ENCODE measurements around the gene ANK3. TPM values are rescaled to one million over a fixed set of nuclear protein-coding genes. Genes with fewer than 3 reads are reported as not detected.
A peak's percentile ranks its signal among the peaks of the same experiment; 100 is the strongest.

The ANK3 gene
- total RNA-seq, 2 experiments from 2014 or later = 60.5 to 61.9 TPM

- DNase-seq (no peak), ATAC-seq (ENCODE audit: poor library complexity) (no peak)
- Histone ChIP-seq H3K27ac (ENCODE audit: low read depth in 1 of 2, low read length in 2 of 2) (no peak overlapping the region), H3K4me1 (ENCODE audit: insufficient read depth, low read length) (no peaks in the 10 kb centered on the region), H3K36me3 (ENCODE audit: insufficient read depth, low read length) (peaks cover 13% of the 10 kb centered on the region), H3K4me3 (ENCODE audit: low read length) (no peak overlapping the region), H3K9me3 (ENCODE audit: control insufficient read depth in 1 of 2, insufficient read depth in 1 of 2, low read length in 2 of 2) (no peaks in the 10 kb centered on the region), H3K27me3 (ENCODE audit: control insufficient read depth in 1 of 2, insufficient read depth in 2 of 2, low read length in 2 of 2) (no peaks in the 10 kb centered on the region)
- intact Hi-C loops (cut with DNase I, micrococcal nuclease) = no loop called here
- TF ChIP-seq, protein P1, sequence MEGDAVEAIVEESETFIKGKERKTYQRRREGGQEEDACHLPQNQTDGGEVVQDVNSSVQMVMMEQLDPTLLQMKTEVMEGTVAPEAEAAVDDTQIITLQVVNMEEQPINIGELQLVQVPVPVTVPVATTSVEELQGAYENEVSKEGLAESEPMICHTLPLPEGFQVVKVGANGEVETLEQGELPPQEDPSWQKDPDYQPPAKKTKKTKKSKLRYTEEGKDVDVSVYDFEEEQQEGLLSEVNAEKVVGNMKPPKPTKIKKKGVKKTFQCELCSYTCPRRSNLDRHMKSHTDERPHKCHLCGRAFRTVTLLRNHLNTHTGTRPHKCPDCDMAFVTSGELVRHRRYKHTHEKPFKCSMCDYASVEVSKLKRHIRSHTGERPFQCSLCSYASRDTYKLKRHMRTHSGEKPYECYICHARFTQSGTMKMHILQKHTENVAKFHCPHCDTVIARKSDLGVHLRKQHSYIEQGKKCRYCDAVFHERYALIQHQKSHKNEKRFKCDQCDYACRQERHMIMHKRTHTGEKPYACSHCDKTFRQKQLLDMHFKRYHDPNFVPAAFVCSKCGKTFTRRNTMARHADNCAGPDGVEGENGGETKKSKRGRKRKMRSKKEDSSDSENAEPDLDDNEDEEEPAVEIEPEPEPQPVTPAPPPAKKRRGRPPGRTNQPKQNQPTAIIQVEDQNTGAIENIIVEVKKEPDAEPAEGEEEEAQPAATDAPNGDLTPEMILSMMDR (IDR thresholded peaks at IDR 0.05) = no peak
- Mint-ChIP-seq H3K27me3 (no peaks in the 10 kb centered on the region), H3K27ac (no peak overlapping the region), H3K36me3 (ENCODE audit: low read depth) (peaks cover 86% of the 10 kb centered on the region), H3K4me3 (no peak overlapping the region), H3K4me1 (ENCODE audit: low read depth) (no peaks in the 10 kb centered on the region), H3K9me3 (no peaks in the 10 kb centered on the region)
- ChIA-PET CTCF (no interaction called here), POLR2A (no interaction called here)
These were observed 203.2 kb downstream of the ANK3 start for GRCh38 chr10:60186315-60187071.

GRCh38 chr10:60185421-60185820 is 204.3 kb downstream of the ANK3 start:
- DNase-seq (no peak), ATAC-seq (ENCODE audit: poor library complexity) (no peak)
- H3K27ac ChIP-seq (ENCODE audit: low read depth in 1 of 2, low read length in 2 of 2) = no peak overlapping the region
- Mint-ChIP-seq H3K27me3 (no peaks in the 10 kb centered on the region), H3K9me3 (no peaks in the 10 kb centered on the region), H3K4me1 (ENCODE audit: low read depth) (no peaks in the 10 kb centered on the region), H3K36me3 (ENCODE audit: low read depth) (peaks cover 85% of the 10 kb centered on the region), H3K4me3 (no peak overlapping the region), H3K27ac (peak overlapping the region; percentile 7)
- no peaks in the 10 kb centered on the region for H3K27me3 ChIP-seq (ENCODE audit: control insufficient read depth in 1 of 2, insufficient read depth in 2 of 2, low read length in 2 of 2)
- POLR2A ChIA-PET = no interaction called here
- no peak overlapping the region for H3K4me3 ChIP-seq (ENCODE audit: low read length)
- H3K9me3 ChIP-seq (ENCODE audit: control insufficient read depth in 1 of 2, insufficient read depth in 1 of 2, low read length in 2 of 2) = no peaks in the 10 kb centered on the region
- TF ChIP-seq, protein P1 (IDR thresholded peaks at IDR 0.05) = no peak
- intact Hi-C loops (cut with DNase I, micrococcal nuclease) = no loop called here
- CTCF ChIA-PET = no interaction called here
- no peaks in the 10 kb centered on the region for H3K4me1 ChIP-seq (ENCODE audit: insufficient read depth, low read length)
- peaks cover 16% of the 10 kb centered on the region for H3K36me3 ChIP-seq (ENCODE audit: insufficient read depth, low read length)

GRCh38 chr10:60182691-60183090 is 207.0 kb downstream of the ANK3 start:
- Mint-ChIP-seq H3K36me3 (ENCODE audit: low read depth) (peaks cover 86% of the 10 kb centered on the region), H3K4me3 (no peak overlapping the region), H3K27me3 (no peaks in the 10 kb centered on the region), H3K27ac (no peak overlapping the region), H3K4me1 (ENCODE audit: low read depth) (no peaks in the 10 kb centered on the region), H3K9me3 (no peaks in the 10 kb centered on the region)
- Histone ChIP-seq H3K9me3 (ENCODE audit: control insufficient read depth in 1 of 2, insufficient read depth in 1 of 2, low read length in 2 of 2) (no peaks in the 10 kb centered on the region), H3K4me3 (ENCODE audit: low read length) (no peak overlapping the region), H3K36me3 (ENCODE audit: insufficient read depth, low read length) (peaks cover 21% of the 10 kb centered on the region), H3K4me1 (ENCODE audit: insufficient read depth, low read length) (no peaks in the 10 kb centered on the region), H3K27ac (ENCODE audit: low read depth in 1 of 2, low read length in 2 of 2) (no peak overlapping the region), H3K27me3 (ENCODE audit: control insufficient read depth in 1 of 2, insufficient read depth in 2 of 2, low read length in 2 of 2) (no peaks in the 10 kb centered on the region)
- ATAC-seq (ENCODE audit: poor library complexity) (no peak), DNase-seq (no peak)
- intact Hi-C loops (cut with DNase I, micrococcal nuclease) = no loop called here
- CTCF ChIA-PET = no interaction called here
- TF ChIP-seq, protein P1 (IDR thresholded peaks at IDR 0.05) = no peak
- POLR2A ChIA-PET = no interaction called here
